K562 (cell line): ENCODE data around the gene ATXN1. TPM values are rescaled to one million over a fixed set of nuclear protein-coding genes. Genes with fewer than 3 reads are reported as not detected.

Experiments
- BRF2 ChIP-seq: IDR thresholded peaks from 3 replicates; pipeline ENCODE4 v1.6.1; 2011; ENCODE audit warnings: borderline replicate concordance, mild to moderate bottlenecking; ENCODE audit not compliant: insufficient read length, insufficient read depth
- CEBPB ChIP-seq: fragments of 450-650 bp; IDR thresholded peaks from 2 replicates; pipeline ENCODE4 v1.6.1; 2016; ENCODE audit warnings: missing genetic modification characterization, missing compliant biosample characterization
- CHD4 ChIP-seq: fragments of 200-600 bp; sonication (generic); IDR thresholded peaks from 3 replicates; pipeline ENCODE4 v1.6.1; 2012; ENCODE audit warnings: low read depth, mild to moderate bottlenecking, mixed read lengths, low read length, inconsistent platforms; ENCODE audit not compliant: insufficient read depth, insufficient replicate concordance, poor library complexity, severe bottlenecking
- DPF2 ChIP-seq: fragments of 450-650 bp; IDR thresholded peaks from 2 replicates; pipeline ENCODE4 v1.6.1; 2016
- E2F5 ChIP-seq: sonication (generic); formaldehyde crosslinking; IDR thresholded peaks from 2 replicates; pipeline ENCODE4 v1.8.0; 2022; ENCODE audit warnings: mild to moderate bottlenecking, missing genetic modification reagents
- GTF2F1 ChIP-seq: IDR thresholded peaks from 2 replicates; pipeline ENCODE4 v1.6.1; 2011; ENCODE audit warnings: low read depth, low read length, improper control_type of control experiment
- LARP7 ChIP-seq: fragments of 450-650 bp; IDR thresholded peaks from 2 replicates; pipeline ENCODE4 v1.6.1; 2016
- NFIC ChIP-seq: fragments of 450-650 bp; IDR thresholded peaks from 2 replicates; pipeline ENCODE4 v1.6.1; 2017; ENCODE audit warnings: mild to moderate bottlenecking, inconsistent platforms
- NR2F6 ChIP-seq: fragments of 450-650 bp; formaldehyde crosslinking; IDR thresholded peaks from 2 replicates; pipeline ENCODE4 v1.4.0; 2020; ENCODE audit warnings: mild to moderate bottlenecking
- PRMT5 ChIP-seq: sonication (generic); formaldehyde crosslinking; IDR thresholded peaks from 2 replicates; pipeline ENCODE4 v1.5.0; 2020; ENCODE audit warnings: missing genetic modification reagents
- RBM14 ChIP-seq: fragments of 200-400 bp; formaldehyde crosslinking; IDR thresholded peaks from 2 replicates; pipeline ENCODE4 v1.6.1; 2018; ENCODE audit warnings: low read depth, mild to moderate bottlenecking, low read length, moderate library complexity, borderline replicate concordance; ENCODE audit not compliant: insufficient read depth
- SREBF2 ChIP-seq: sonication (generic); formaldehyde crosslinking; IDR thresholded peaks from 2 replicates; pipeline ENCODE4 v1.4.0; 2020; ENCODE audit warnings: mild to moderate bottlenecking, missing genetic modification reagents
- ZBTB11 ChIP-seq, 3 experiments: fragments of 200-800 bp in 1 of 3; fragments of 250-450 bp in 1 of 3; fragments of 450-650 bp in 1 of 3; sonication (Bioruptor Pico) in 1 of 3; sonication (Bioruptor generic) in 1 of 3; formaldehyde crosslinking in 1 of 3; IDR thresholded peaks; 2 replicates each; pipeline versions ENCODE4 v1.6.1 to v1.8.0; 2016 to 2022; ENCODE audit warnings: mild to moderate bottlenecking in 2 of 3, missing genetic modification characterization in 2 of 3, missing compliant biosample characterization in 1 of 3, moderate library complexity in 1 of 3
- ZBTB9 ChIP-seq: fragments of 450-650 bp; formaldehyde crosslinking; IDR thresholded peaks from 2 replicates; pipeline ENCODE4 v1.4.0; 2020; ENCODE audit warnings: mild to moderate bottlenecking, moderate library complexity
- ZNF324 ChIP-seq: fragments of 250-450 bp; sonication (Bioruptor Pico); IDR thresholded peaks from 2 replicates; pipeline ENCODE4 v1.4.0; 2020; ENCODE audit warnings: mild to moderate bottlenecking
- ZNF445 ChIP-seq: fragments of 250-450 bp; sonication (Bioruptor Pico); IDR thresholded peaks from 2 replicates; pipeline ENCODE4 v1.4.0; 2020; ENCODE audit warnings: low read depth, mild to moderate bottlenecking, moderate library complexity
- ZNF639 ChIP-seq, 2 experiments: fragments of 200-800 bp in 1 of 2; sonication (Bioruptor generic) in 1 of 2; sonication (generic) in 1 of 2; formaldehyde crosslinking in 1 of 2; IDR thresholded peaks in 1 of 2; conservative IDR thresholded peaks in 1 of 2; 2 replicates each; pipeline versions ENCODE4 v1.5.0 to v1.6.1; 2016 to 2020; ENCODE audit warnings: missing compliant biosample characterization in 1 of 2, missing genetic modification characterization in 1 of 2, missing genetic modification reagents in 1 of 2
- polyA plus RNA-seq, 8 experiments: library from polyadenylated mRNA; depleted of rRNA in 4 of 8; stranded (reverse) in 5 of 8; unstranded in 3 of 8; fragments of >200 nt; fragmentation: Nextera tagmentation in 2 of 8; fragmentation: Illumina TruSeq in 1 of 8; extraction: Ambion mirVana in 2 of 8; extraction: Trizol in 1 of 8; gene quantifications; 2 replicates each; pipeline versions ENCODE4 v1.2.1 to v1.2.3, GENCODE V29; 2011 to 2014; ENCODE audit warnings: inconsistent platforms in 1 of 8, missing spikeins in 1 of 8
- total RNA-seq, 7 experiments: library from RNA; depleted of rRNA in 6 of 7; stranded (reverse); fragments of >200 nt in 6 of 7; fragmentation: Illumina TruSeq in 2 of 7; extraction: Trizol in 2 of 7; gene quantifications; 2 replicates each; pipeline versions ENCODE4 v1.2.1 to v1.2.3, GENCODE V29; 2011 to 2021; ENCODE audit warnings: low replicate concordance in 1 of 7

ATXN1 gene
- total and polyA plus RNA-seq, 9 of the 15 experiments (the other 6 are each of a cell fraction or from before 2014, with no cell fraction given), result under 0.01 to 1.2 (median 0.58) TPM

- TF ChIP-seq ZBTB11 (CRISPR knock-in tag; IDR thresholded peaks at IDR 0.05) (no peak), PRMT5 (CRISPR knock-in tag) (no peak), RBM14 (no peak), BRF2 (no peak), SREBF2 (CRISPR knock-in tag) (no peak), NR2F6 (CRISPR knock-in tag) (no peak), CEBPB (tag) (no peak), ZNF445 (CRISPR knock-in tag) (no peak), NFIC (no peak), CHD4 (no peak), DPF2 (0 out of 2 replicates have a peak, but pooled peaks have one; percentile 17), ZBTB9 (CRISPR knock-in tag) (no peak), LARP7 (no peak), E2F5 (no peak), GTF2F1 (no peak), ZNF639 (CRISPR knock-in tag; conservative IDR thresholded peaks at IDR 0.05 in 1 of 2, IDR thresholded peaks at IDR 0.05 in 1 of 2) (no peak), ZNF324 (no peak)
These were observed at the start of gene ATXN1 (continued) for GRCh38 chr6:16760516-16761470.
